Measurements from ENCODE around the gene EPB41L2.

EPB41L2 gene

GRCh38 chr6:130903602-130904001 is 159.4 kb downstream of the EPB41L2 start:
- no peak for DNase-seq

DNA sequence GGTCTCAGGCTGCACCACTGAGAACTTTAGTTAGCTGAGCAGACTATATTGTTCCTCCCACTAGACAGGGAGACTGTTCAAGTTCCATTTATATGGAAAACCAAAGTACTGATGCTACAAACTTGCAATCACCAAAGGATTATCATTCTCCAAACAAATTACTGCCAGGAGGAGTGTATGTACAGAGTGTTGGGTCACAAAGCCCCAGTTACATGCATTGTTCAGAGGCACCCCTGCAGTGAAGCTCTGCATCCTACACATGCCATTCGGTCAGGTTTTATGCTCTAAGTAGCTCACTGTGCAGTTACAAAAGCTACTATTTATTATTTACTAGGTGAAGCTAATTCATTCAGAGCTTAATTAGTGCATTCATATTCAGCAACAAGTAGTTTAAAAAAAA is 160.0 kb downstream of the EPB41L2 start:
- peak; percentile 46 for DNase-seq

- DNase-seq: no peak
Observed at GRCh38 chr6:130900913-130901312, 162.1 kb downstream of the EPB41L2 start.

- DNase-seq: no peak
Observed at GRCh38 chr6:130896249-130896648, 166.8 kb downstream of the EPB41L2 start.

GRCh38 chr6:130895516-130895915 is 167.5 kb downstream of the EPB41L2 start:
- no peak for DNase-seq

DNA sequence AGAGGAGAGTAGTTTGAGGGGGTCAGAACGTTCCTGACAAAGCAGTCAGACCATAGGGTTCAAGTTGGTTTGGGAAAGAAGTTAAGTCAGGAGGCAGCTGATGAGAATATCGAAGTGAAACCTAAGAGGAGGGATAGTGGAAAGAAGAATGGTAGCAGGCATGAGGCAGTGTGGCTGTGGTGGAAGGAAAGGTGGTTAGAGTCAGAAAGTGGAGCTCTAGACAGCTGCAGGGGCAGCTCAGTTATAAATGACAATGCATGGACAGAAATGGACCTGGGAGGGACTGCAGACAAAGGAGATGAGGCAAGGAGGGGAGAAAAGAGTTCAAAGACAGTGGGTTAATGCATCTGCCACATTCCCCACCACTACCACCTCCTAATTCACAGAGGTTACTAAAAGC is 169.3 kb downstream of the EPB41L2 start:
- no peak for DNase-seq

DNA sequence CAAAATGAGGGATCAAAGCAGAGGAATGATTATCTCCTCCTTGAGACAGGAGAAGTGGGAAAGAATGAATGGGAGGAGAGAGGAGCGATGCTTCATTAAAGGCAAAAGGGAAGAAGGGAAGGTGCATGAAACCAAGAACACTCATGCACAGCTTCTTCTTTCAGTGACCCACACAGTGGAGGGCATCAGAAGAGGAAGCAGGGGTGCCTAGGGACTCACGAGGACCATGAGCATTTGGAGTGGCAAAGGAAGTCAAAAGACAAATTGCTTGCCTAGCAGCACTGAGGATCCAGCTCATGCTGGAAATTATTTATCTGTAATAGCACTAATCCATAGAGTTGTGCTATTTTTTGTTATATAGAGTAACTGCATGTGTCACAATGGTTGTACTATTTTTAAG is 169.8 kb downstream of the EPB41L2 start:
- no peak for DNase-seq

- no peak for DNase-seq
Observed at GRCh38 chr6:130890521-130890971, 172.5 kb downstream of the EPB41L2 start.

GRCh38 chr6:130889423-130889822 is 173.6 kb downstream of the EPB41L2 start:
- no peak for DNase-seq

- DNase-seq: no peak
Observed at GRCh38 chr6:130888246-130888645, 174.8 kb downstream of the EPB41L2 start.

DNA sequence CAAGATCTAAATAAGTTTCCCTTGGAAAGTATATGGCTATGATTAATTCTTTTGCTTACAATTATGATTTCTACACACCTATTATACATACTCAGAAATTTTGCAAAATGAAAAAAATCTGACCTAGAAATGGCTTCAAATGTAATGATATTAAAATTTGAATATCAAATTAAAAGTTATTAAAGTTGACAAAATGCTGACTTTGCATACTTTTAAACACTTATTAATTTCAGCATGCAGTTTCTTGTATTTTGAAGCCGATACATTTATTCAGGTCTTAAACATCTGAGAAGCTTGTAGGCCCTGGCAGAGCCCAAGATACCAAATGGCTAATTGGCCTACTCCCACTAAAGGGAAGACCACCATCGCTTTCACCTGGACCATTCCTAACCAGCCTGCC is 176.1 kb downstream of the EPB41L2 start:
- no peak for DNase-seq

DNA sequence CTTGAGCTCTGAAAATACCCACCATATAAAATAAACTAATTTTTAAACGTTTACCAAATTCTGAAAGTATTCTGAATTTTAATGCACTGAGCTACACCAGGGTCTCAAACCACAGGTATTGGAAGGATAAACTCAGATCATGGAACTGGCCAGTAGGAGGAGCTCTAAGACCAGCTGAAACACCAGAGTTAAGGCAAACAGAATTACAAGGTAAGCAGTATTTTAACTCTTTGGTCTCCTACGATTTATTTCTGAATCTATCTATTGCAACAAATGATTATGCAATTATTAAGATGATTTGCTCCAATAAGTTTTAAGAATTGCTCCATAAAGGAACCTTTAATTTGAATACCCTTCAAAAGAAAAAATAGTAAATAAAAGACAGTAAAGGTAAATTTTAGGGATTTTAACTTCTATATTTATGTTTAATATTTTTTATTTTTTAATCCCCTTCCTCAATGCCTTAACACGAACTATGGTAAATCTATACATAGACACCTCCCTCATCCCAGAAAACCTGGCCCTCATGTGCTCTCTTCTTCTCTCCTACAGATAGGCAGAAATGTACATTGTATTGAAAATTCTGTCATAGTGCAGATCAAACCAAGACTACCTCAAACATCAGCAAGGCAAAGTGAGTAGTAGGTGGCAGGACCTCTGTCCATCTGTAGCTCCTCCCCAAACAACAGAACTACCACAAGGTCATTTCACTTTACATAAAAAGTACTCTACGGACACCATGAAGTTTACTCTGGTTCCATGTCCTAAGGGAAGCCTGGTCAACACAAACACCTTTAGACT is 177.5 kb downstream of the EPB41L2 start:
- DNase-seq: peak; percentile 95

GRCh38 chr6:130882370-130882769 is 180.7 kb downstream of the EPB41L2 start:
- no peak for DNase-seq

DNA sequence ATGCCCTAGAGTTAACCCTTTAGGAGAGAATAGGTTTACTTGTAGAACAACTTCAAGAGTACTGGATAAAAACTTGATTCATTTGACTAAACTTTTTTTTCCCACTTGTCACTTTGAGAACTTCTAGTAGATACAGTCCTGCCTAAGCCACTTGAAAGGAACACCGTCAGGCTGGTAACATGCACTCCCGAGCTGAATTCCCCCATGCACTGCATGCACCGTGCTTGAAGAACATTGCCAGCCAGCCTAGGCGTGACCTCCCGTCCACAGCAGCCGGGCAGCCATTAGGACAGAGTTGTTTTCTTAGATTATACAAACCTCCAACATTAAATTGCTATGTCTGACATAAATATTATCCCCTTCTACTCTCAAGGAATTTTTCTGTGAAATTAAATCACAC is 183.2 kb downstream of the EPB41L2 start:
- DNase-seq: no peak

- no peak for DNase-seq
Observed at GRCh38 chr6:130873746-130874145, 189.3 kb downstream of the EPB41L2 start.

GRCh38 chr6:130872250-130873095 is 190.6 kb downstream of the EPB41L2 start:
- DNase-seq: peak; percentile 88

DNA sequence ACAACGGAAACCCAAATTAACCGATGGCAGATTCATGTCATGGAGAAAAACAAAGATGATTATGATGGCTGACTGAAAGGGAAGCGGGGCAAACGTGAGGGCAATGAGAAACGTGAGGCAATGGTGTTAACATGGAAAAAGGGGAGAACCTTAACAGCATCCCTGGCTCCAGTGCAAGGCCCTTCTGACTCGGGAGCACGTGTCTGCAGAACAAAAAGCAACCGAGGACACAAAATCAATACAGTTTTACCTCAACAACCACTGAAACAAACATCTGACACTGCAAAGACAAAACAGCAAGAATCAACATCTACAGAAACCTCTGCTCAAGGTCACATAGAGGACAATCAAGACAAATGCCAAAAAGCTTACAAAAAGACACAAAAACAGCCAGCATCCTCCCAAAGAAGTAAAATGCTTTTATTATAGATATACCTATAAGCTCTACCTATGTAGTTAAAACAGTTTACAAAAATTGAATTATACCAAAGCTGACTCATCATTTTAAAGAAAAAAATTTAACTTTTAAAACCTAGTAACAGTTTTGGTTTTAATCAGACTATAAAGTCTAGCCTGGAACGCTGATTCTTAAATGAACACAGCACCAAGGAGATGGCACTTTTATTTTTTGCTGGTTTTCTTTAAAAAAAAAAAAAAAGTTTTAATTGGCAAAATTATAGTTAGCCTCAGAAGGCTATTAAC is 192.7 kb downstream of the EPB41L2 start:
- no peak for DNase-seq

GRCh38 chr6:130869681-130870080 is 193.4 kb downstream of the EPB41L2 start:
- DNase-seq: no peak

DNA sequence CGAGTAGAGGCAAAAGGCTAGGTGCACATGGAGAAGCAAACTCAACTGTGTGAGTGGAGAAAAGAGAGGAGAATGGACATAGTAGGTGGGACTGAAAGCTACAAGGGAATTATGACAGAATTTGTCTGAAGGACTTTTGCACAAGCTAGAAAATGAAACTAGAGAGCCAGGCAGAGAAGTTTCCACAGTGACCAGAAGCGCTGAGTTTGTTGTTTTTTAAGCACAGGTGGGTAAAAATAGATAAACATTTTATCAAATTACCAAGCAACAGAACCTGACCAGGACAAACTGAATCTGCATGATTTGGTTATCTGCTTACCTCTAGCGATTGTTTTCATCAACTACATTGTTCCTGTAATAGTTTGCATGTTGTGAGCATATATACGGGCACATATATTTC is 197.3 kb downstream of the EPB41L2 start:
- DNase-seq: no peak

- peak; percentile 15 for DNase-seq
Observed at GRCh38 chr6:130864344-130864743, 198.7 kb downstream of the EPB41L2 start.

- DNase-seq: no peak
Observed at GRCh38 chr6:130863415-130864230, 199.4 kb downstream of the EPB41L2 start.

DNA sequence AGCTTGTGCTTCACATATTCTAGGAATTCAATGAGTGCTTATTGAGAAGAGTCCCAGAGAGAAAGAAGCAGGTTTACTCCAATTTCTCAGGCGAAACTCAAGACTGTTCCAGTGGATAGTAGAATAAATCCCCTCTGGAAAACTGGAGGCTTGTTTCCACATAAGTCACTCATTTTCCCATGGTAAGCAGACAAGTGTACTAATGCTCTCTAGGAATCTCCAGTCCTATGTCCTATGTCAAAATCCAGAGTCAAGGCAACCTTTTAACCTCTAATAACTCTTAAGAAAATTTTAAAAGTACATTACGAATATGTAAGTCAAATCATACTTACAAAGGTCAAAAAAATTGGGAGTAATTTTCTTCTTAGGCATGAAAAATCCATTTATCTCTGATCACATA is 200.7 kb downstream of the EPB41L2 start:
- no peak for DNase-seq

All from eye (tissue), 1 donor.